Aorta (tissue), 5 donors: ENCODE data around the gene ARL15. TPM values are rescaled to one million over a fixed set of nuclear protein-coding genes. Genes with fewer than 3 reads are reported as not detected.

Experiments used
- ATAC-seq: fragments of 200-7000 bp; cut with Tn5 transposase; one replicate; pipeline ENCODE4 v1.9.1; 2022; ENCODE audit warnings: moderate library complexity; ENCODE audit not compliant: low FRiP score
- DNase-seq, 2 donors: peaks; one replicate each; pipeline ENCODE4 v3.0.0-alpha.2; 2020
- H3K27ac ChIP-seq, 2 donors: one replicate each; pipeline ENCODE4 v1.5.1; 2013; ENCODE audit warnings: low read length in 2 of 2, mild to moderate bottlenecking in 2 of 2, moderate library complexity in 2 of 2, control low read depth in 1 of 2, inconsistent platforms in 1 of 2, low read depth in 1 of 2
- H3K27me3 ChIP-seq, 2 donors: one replicate each; pipeline ENCODE4 v1.6.1; 2013; ENCODE audit warnings: control low read depth in 1 of 2, low read length in 1 of 2, mild to moderate bottlenecking in 1 of 2, moderate library complexity in 1 of 2; ENCODE audit not compliant: insufficient read depth in 2 of 2, control insufficient read depth in 1 of 2
- H3K36me3 ChIP-seq, 2 donors: one replicate each; pipeline ENCODE4 v1.6.1; 2013; ENCODE audit warnings: control low read depth in 1 of 2, low read length in 1 of 2, mild to moderate bottlenecking in 1 of 2; ENCODE audit not compliant: insufficient read depth in 2 of 2, control insufficient read depth in 1 of 2
- H3K4me1 ChIP-seq, 2 donors: one replicate each; pipeline ENCODE4 v1.6.1; 2013; ENCODE audit warnings: low read length in 2 of 2, control low read depth in 1 of 2, mild to moderate bottlenecking in 1 of 2, moderate library complexity in 1 of 2; ENCODE audit not compliant: insufficient read depth in 2 of 2, control insufficient read depth in 1 of 2
- H3K4me3 ChIP-seq, 2 donors: one replicate each; pipeline ENCODE4 v1.5.1; 2013; ENCODE audit warnings: low read length in 2 of 2, control low read depth in 1 of 2, mild to moderate bottlenecking in 1 of 2
- H3K9me3 ChIP-seq: one replicate; pipeline ENCODE4 v1.6.1; 2013; ENCODE audit warnings: mild to moderate bottlenecking, low read length; ENCODE audit not compliant: control insufficient read depth
- WGBS, 2 donors: extraction: QIAGEN DNeasy Blood & Tissue Kit; methylation state at CpG; one replicate each; pipeline ENCODE4 v1.1.7; 2013; 5-methylcytosine and 5-hydroxymethylcytosine counted together
- intact Hi-C, 2 donors: fragments of 100-400 bp; cut with DNase I; formaldehyde crosslinking; loops; one replicate each; pipeline versions ENCODE4 v1.14.2 to v1.15.0; 2022
- polyA plus RNA-seq, 2 donors: library from polyadenylated mRNA; stranded (reverse); fragments of 200-250 nt; gene quantifications; one replicate each; pipeline ENCODE4 v1.2.3, GENCODE V29; 2013
- total RNA-seq, 2 donors: library from RNA; stranded (reverse); fragmentation: NEBNext Ultra II Directional; extraction: Animal tissue kit (Norgen Biotek cat#: 25700); gene quantifications; one replicate each; pipeline ENCODE4 v1.2.1, GENCODE V29; 2021
- donor health status: healthy with polysubstance abuse.
- donor health status: Bipolar disorder and iron deficiency.
- donor health status: DM: no; HTN: no; CAD: no.
- donor health status: DM: no; HTN: no; CAD: no.
- donor health status: DM: yes; HTN: yes; CAD: no.

The ARL15 gene
- total and polyA plus RNA-seq, 4 donors, result 7.4 to 44.7 (median 19.8) TPM

DNA sequence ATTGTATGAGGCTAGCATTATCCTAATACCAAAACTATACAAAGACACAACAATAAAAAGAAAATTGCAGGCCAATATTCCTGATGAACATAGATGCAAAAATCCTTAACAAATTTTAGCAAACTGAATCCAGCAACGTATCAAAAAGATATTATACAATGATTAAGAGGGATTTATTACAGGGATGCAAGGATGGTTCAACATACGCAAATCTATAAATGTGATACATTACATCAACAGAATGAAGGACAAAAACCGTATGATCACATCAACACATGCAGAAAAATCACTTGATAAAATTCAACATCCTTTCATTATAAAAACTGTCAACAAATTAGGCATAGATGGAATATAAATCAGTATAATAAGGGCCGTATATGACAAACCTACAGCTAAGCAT is 27.1 kb upstream of the ARL15 start:
- DNase-seq (no peak), ATAC-seq (no peak)
- peaks cover 3% of the 10 kb centered on the region for H3K9me3 ChIP-seq
- H3K27me3 ChIP-seq, result no peaks in the 10 kb centered on the region
- WGBS, 2 donors, result 63 to 77% methylated on average over 4 of the region's 4 CpGs
- H3K27ac ChIP-seq, result no peak overlapping the region
- intact Hi-C loops, result no loop called here
- no peaks in the 10 kb centered on the region for H3K4me1 ChIP-seq
- H3K36me3 ChIP-seq, result no peaks in the 10 kb centered on the region
- no peak overlapping the region for H3K4me3 ChIP-seq

DNA sequence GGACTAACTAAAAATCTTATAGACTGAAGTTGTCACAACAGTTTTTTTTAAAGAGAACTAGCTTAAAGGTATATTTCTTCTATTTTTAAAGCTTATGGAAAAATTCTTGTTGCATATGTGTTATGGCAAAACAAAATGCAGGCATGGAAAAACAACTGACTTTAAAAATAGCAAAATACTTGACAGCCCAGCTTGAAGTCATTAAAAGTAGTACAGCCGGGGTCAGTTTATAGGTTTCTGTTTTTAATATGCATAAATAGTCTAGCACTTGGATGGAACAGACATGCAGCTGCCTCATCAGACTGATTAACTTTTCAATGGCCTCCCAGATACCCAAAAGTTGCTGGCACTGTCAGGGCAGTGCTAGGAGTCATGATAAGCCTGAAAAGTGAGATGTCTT is 22.3 kb upstream of the ARL15 start:
- no peak for DNase-seq
- Histone ChIP-seq H3K36me3 (no peaks in the 10 kb centered on the region), H3K4me1 (no peaks in the 10 kb centered on the region), H3K27me3 (no peaks in the 10 kb centered on the region), H3K4me3 (no peak overlapping the region), H3K9me3 (peaks cover 3% of the 10 kb centered on the region), H3K27ac (no peak overlapping the region)
- intact Hi-C loops, result no loop called here
- 33 to 46% methylated on average over 1 of the region's 1 CpG for WGBS, 2 donors
- no peak for ATAC-seq

DNA sequence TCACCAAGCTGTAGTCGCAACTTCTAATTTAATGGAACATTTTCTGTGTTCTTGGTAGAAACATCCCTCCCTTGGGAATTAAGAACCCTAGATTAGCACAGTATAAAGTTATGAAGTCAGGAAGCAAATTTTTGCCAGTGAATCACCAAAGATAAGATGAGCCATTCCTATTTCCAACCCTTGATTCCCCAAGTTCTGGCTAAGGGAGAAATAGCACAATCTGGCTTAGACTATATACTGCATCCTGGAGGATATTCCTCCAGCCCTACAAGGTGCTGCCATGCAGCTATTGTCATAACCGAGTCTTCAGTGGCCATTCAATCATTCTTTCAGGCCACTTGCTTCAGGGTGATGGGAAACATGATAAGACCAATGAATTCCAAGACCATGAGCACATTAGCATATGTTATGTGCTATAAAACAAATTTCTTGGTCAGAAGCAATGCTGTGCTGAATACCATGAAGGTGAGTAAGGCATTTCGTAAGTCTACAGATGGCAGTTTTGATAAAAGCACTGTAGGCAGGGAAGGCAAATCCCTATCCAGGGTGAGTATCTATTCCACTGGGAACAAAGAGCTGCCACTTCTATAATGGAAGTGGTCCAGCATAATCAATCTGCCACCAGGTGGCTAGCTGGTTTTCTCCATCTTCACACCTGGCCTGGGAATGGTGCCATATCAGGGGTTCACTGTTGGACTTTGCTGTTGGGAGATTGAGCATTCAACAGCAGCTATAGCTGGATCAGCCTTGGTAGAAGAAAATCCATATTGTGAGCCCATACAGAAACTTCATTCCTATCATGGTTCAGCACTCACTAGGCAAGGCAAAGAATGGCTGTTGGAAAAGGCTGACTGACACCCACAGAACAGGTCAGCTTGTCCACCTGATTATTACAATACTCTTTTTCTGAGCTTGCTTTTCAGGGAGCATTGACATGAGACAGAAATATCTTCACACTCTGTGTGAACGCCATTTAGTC is 19.6 kb upstream of the ARL15 start:
- no peak for DNase-seq
- ATAC-seq, result no peak
- peaks cover 3% of the 10 kb centered on the region for H3K9me3 ChIP-seq
- intact Hi-C loops, result no loop called here
- H3K27ac ChIP-seq, result no peak overlapping the region
- no peaks in the 10 kb centered on the region for H3K4me1 ChIP-seq
- H3K36me3 ChIP-seq, result no peaks in the 10 kb centered on the region
- no peak overlapping the region for H3K4me3 ChIP-seq
- H3K27me3 ChIP-seq, result no peaks in the 10 kb centered on the region
- 60 to 61% methylated on average over 4 of the region's 4 CpGs for WGBS, 2 donors

DNA sequence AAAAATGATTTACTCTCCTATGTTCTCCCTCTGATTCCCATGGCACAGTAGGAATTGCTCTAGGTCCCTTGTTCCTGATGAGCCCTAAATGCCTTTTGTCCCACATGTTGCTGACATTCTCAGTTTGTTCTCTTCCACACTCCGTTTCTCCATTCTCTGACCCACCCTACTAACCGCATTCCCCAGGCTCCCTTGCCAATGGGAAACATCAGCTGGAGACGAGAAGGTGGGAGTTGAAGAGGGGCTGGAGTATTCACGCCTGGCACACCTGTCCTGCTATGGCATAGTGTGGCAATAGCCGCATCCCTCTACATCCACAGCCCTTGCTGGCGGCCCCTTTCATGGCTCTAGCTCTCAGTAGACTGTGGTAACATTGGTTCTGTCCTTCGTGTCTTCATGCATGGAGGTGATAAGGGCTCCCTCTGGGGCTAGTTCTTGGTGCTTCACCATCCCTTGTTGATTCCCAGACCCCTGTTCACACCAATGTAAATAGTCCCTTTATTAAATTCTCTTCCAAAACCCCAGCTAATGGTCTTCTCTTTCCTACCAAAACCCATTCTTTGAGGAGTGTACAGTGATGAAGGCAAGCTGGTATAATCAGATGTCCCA is 16.4 kb upstream of the ARL15 start:
- Histone ChIP-seq H3K36me3 (no peaks in the 10 kb centered on the region), H3K4me3 (no peak overlapping the region), H3K27ac (no peak overlapping the region), H3K27me3 (no peaks in the 10 kb centered on the region), H3K4me1 (no peaks in the 10 kb centered on the region), H3K9me3 (no peaks in the 10 kb centered on the region)
- DNase-seq (no peak), ATAC-seq (no peak)
- intact Hi-C loops, result no loop called here
- WGBS, 2 donors, result 96 to 99% methylated on average over 7 of the region's 7 CpGs

DNA sequence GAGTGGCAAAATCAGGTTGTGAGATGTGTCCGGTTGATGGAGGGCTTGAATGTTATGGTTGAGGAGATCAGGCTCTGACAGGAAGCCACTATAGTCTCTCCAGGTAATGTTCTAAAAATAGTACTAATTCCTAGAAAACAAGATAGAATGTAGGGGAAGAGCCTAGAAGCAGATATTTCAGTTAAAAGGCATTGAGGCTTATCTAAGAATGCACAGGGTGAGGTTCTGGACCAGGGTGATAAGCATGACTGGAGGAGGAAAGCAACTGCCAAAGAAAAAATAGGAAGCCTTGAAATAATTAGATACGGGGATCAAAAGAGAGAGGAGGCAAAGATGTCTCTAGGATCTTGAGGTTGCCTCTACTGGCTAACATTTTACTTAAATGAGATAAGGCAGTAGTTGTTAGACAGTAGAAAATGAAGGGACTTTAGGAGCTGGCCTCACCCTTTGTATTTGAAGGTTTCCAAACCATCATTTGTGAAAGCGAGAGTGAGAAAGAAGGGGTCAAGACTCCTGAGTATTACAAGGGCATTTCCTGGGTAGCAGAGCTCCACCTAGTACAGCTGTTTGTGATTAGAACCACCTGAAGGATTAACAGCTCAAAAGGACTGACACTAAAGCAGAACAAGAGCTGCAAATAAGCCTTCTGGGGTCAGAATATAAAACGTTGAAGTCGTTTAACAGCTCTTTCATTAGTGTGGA is 15.4 kb upstream of the ARL15 start:
- Histone ChIP-seq H3K4me1 (no peaks in the 10 kb centered on the region), H3K27me3 (peaks cover 0 to 2% of the 10 kb centered on the region in 2 donors), H3K9me3 (no peaks in the 10 kb centered on the region), H3K36me3 (no peaks in the 10 kb centered on the region), H3K27ac (no peak overlapping the region), H3K4me3 (no peak overlapping the region)
- DNase-seq (no peak), ATAC-seq (no peak)
- intact Hi-C loops, result no loop called here
- 76 to 77% methylated on average over 5 of the region's 5 CpGs for WGBS, 2 donors

DNA sequence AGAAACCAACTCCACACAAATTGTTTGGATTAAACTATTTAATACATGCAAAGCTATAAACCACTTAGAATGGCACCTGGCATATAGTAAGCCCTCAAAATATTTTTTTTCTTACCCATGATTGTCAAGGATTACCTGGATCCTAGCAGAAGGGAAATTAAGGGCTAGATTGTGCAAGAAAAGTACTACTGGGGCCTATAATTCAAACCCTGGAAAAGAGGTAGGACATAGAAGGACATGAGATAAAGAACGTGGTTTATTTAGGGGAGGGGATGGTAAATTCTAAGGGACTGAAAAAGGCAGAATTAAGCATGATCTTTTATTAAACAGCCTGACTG is 14.9 kb upstream of the ARL15 start:
- intact Hi-C loops, result no loop called here
- H3K9me3 ChIP-seq, result no peaks in the 10 kb centered on the region
- H3K4me3 ChIP-seq, result no peak overlapping the region
- DNase-seq, result no peak
- H3K36me3 ChIP-seq, result no peaks in the 10 kb centered on the region
- peaks cover 0 to 2% of the 10 kb centered on the region in 2 donors for H3K27me3 ChIP-seq
- no peak overlapping the region for H3K27ac ChIP-seq
- no peaks in the 10 kb centered on the region for H3K4me1 ChIP-seq
- WGBS, 2 donors, result 74% methylated on average over 1 of the region's 1 CpG
- ATAC-seq, result no peak

DNA sequence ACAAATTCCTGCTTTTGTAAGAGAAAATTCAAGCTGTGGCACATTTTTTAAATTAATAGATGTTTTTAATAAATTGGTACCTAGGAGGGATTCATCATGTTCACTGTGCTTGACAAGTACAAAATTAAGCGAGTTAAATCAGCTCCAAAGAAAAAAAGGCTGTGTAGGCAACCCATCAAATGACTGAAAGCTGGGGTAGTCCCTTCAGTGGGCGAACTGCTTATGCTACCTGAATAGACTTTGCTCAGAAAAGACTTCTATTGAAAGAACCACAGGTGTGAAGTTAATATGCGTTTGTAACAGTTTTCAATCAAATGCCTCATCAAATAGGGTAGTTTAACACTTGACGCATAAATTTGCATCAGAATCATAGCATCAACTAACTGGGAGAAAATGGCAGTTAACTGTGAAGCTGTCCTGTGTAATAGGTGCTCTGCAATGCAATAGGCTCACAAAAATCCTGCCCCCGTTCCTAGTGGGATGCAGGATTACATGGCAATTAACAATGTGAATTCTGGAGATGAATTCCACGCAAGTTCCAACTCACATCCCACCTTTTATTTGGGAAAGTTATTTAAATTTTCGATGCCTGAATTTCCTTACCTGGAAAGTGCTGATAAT is 14.4 kb upstream of the ARL15 start:
- intact Hi-C loops, result no loop called here
- Histone ChIP-seq H3K27ac (no peak overlapping the region), H3K9me3 (no peaks in the 10 kb centered on the region), H3K36me3 (no peaks in the 10 kb centered on the region), H3K4me3 (no peak overlapping the region), H3K27me3 (peaks cover 0 to 2% of the 10 kb centered on the region in 2 donors), H3K4me1 (no peaks in the 10 kb centered on the region)
- 93 to 94% methylated on average over 7 of the region's 7 CpGs for WGBS, 2 donors
- ATAC-seq, result no peak
- no peak for DNase-seq

DNA sequence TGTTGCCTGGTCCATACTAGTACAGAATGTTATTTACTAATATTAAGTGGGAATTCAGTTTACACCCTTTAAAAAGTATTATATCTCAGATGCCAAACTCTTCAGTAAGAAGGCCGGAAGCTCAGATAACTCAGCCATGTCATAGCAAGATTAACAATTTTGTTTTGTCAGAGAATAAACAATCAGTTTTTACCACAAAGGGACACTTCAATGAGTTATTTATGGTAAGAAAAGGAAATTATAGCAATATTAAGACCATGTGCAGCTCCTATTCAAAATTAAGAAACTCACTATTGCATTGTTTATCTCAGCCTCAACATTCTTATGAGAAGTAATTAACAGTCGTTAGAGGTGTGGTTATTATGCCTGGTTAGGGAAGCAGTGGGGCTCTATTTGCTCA is 13.1 kb upstream of the ARL15 start:
- H3K27ac ChIP-seq, result no peak overlapping the region
- DNase-seq (no peak), ATAC-seq (no peak)
- H3K9me3 ChIP-seq, result no peaks in the 10 kb centered on the region
- intact Hi-C loops, result no loop called here
- no peak overlapping the region for H3K4me3 ChIP-seq
- H3K4me1 ChIP-seq, result no peaks in the 10 kb centered on the region
- WGBS, 2 donors, result 80 to 82% methylated on average over 2 of the region's 2 CpGs
- H3K36me3 ChIP-seq, result no peaks in the 10 kb centered on the region
- peaks cover 0 to 2% of the 10 kb centered on the region in 2 donors for H3K27me3 ChIP-seq
